HG03103 (cell line): ENCODE results near the gene BACH2.
"Not testable (repeated sequence)": the region's sequence is repeated elsewhere in the genome, so short reads cannot be mapped to it uniquely, and the experiment has no call there.

Experiments
- ATAC-seq: cut with Tn5 transposase; IDR thresholded peaks from one replicate; pipeline ENCODE4 v1.9.1; 2021; ENCODE audit warnings: low read depth; ENCODE audit not compliant: unreplicated experiment

The BACH2 gene

DNA sequence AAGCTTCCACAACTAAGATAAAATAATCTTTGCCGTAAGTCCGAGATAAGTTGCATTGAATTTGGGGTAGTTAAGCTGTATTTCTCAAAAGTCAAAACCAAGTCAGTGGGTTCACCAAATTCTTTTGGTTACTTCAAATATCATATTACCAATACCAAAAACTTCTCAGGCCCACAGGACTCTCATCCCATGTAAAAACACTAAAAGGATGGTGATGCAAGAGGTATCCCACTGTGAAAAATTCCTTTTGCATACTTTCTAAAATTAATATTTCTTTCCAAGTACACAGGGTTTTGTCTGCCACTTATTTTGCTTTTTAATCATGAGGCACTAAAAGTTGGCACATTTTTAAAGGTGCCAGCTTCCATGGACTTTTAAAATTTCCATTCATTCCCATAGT is 251.1 kb downstream of the BACH2 start:
- ATAC-seq = no peak

DNA sequence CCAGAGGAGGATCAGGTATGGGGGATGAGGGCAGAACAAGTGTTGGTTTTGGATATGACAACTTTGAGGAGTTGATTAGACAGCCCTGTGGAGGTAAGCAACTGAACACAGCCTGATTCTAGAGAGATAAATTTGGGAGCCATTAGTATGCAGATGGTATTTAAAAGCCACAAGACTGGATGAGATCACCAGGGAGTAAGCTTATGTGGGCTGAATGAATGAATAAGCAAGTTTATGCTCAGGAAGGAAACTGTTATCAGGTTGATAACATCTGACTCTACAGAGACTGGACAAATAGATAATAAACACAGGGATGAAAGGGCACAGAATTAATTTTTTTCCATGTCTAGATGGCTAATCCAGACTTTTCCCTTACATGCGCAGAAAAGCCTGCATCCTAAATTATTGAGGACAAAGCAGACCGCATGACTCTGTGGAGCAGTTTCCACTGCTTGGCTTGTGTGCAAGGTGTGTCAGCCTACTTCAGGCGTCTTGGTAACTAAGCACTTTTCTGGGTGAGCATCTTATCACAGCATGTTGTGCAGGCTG is 251.7 kb downstream of the BACH2 start:
- no peak for ATAC-seq

DNA sequence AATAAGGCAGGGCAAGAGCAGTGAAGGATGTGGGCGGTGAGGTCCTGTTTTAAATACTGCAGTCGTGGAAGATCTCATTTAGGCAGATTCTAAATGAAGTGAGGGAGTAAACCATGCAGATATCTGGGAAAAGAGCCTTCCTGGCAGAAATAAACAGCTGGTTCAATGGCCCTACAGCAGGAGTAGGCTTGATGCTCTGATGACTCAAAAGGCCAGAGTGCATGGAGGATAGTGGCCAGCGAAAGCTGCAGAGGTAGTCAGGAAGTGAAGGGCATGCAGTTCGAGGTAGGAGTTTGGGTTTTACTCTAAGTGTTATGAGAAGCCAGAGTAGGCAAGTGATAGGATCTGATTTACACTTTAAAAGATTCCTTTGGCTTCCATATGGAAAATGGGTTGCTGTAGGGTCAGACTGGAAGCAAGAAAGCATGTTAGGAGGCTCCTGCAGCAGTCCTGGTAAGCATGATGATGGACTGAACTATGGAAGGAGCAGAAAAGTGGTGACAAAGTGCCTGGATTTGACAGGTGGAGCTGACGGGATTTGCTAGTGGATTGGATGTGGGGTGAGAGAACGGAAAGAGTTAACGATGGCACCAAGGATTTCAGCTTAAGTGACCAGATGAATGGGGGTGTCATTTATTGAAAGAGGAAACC is 252.3 kb downstream of the BACH2 start:
- no peak for ATAC-seq

DNA sequence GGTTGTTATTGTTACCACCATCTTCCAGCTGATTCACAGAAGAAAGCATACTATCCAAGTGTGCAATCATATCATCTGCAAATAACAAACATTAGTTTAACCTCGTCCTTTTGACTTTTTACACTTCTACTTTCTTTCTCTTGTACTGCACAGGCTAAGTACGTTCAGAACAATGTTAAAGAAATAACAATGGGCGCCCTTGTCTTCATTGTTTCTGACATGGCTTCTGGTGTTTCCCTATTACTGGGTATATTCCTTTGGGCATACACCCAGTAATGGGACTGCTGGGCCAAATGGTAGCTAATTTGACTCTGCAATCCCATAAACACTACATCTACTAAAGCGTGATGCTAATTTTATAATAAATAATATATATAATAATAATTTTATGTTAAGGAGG is 255.7 kb downstream of the BACH2 start:
- ATAC-seq = no peak

DNA sequence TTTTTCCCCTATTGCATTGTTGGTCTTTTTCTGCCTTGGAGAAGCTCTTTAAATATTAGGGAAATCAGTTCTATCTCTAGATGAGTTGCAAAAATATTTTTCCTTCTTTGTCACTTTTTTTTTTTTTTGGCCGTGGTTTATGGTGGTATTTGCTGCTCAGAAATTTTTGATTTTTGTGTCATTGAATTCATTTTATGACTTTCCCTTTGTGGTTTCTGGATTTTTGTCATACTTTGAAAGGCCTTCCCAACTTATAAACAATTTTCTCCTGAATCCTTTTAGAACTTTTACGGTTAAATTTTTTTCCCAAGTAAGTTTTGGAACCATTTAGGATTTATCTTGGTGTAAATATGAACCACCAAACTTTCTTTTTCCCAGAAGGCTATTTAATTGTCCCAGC is 256.7 kb downstream of the BACH2 start:
- ATAC-seq = no peak

DNA sequence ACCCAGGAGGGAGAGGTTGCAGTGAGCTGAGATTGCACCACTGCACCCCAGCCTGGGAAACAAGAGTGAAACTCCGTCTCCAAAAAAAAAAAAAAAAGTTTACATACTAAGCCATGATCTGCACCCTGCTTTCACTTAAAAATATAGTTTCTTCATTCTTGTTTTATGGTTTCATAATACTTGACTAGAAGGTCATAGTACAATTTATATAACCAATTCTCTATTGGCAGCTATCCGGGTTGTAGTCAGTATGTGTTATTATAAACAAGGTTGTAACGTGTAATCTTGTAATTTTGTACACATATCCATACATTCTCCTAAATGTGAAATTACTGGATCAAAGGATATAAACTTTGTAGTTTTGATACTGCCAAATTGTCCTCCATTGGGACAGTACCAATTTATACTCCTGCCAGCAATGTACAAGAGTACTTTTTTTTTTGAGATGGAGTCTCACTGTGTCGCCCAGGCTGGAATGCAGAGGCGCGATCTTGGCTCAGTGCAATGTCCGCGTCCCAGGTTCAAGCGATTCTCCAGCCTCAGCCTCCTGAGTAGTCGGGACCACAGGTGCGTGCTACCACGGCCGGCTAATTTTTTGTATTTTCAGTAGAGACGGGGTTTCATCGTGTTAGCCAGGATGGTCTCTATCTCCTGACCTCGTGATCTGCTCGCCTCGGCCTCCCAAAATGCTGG is 257.5 kb downstream of the BACH2 start:
- ATAC-seq = no peak

DNA sequence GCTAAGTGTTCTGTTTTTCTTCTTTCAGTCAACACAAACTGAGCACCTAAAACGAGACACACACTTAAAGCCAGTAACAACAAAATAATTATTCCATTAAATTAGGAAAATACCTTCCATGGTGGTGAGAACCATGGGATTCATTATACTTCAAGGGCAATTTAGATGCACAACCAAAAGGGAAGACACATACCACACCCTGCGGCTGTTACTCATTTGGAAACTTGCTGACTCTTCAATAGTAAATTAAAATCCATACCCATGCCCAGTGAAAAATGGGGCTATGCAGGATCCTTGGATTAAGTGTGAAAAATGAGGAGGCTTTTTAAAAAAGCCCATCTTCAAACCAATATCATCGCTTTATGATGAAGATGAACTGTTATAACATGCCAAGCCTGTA is 259.7 kb downstream of the BACH2 start:
- no peak for ATAC-seq

DNA sequence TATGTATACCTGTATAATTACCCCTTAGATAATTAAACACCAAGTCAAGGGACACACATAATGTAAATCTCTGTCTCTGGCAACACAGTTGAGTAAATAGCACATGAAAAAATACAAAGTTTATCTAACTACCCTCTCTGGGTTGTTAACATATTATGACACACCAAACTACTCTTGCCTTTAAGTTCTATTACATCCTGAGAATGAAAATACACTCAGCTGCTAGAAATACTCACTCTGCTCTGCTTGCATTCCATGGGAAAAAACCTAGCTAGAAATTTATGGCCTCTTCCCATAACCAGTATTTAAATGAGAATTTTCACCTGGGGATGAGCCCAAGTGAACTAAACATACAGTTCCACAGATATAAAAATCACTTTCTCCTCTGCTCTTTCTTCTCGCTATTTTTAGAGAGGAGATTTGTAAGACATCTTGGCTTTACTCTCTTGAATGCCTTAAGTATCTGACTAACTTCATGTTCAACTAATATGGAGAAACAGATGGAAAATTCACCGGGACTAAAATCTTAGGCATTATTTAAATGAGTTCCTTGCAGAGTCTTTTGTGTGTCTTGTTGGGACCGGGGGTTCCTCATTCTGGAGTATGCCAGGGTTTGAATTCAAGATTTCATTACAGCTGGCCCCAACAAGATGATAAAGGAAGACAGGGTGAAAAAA is 261.5 kb downstream of the BACH2 start:
- ATAC-seq = no peak

DNA sequence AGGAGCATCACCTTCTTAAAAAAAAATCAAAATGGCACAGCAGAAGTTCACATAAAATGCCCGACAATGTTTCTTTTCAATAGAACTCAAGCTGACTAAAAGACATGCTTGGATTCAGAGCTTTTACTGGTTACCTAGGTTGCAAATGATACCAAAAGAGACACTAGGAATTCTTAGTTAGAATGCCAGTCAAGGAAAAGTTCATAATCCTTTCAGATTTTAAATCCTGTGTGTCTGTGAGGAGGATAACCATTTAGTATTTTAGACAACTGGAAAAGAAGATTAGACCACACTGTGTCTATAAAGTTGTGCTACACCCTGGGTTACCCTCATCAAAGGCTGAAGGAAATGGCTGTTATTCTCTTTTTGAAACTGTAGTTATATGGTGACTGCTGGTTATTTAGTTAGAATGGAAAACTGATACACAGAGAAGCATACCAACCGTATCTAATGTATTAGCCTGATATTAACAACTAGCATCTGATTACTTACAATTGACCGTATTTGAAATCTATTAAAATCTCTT is 262.8 kb downstream of the BACH2 start:
- ATAC-seq = no peak

DNA sequence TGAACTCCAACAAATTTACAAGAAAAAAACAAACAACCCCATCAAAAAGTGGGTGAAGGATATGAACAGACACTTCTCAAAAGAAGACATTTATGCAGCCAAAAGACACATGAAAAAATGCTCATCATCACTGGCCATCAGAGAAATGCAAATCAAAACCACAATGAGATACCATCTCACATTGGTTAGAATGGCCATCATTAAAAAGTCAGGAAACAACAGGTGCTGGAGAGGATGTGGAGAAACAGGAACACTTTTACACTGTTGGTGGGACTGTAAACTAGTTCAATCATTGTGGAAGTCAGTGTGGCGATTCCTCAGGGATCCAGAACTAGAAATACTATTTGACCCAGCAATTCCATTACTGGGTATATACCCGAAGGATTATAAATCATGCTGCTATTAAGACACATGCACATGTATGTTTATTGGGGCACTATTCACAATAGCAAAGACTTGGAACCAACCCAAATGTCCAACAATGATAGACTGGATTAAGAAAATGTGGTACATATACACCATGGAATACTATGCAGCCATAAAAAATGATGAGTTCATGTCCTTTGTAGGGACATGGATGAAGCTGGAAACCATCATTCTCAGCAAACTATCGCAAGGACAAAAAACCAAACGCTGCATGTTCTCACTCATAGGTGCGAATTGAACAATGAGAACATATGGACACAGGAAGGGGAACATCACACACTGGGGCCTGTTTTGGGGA is 264.0 kb downstream of the BACH2 start:
- not testable (repeated sequence) for ATAC-seq

DNA sequence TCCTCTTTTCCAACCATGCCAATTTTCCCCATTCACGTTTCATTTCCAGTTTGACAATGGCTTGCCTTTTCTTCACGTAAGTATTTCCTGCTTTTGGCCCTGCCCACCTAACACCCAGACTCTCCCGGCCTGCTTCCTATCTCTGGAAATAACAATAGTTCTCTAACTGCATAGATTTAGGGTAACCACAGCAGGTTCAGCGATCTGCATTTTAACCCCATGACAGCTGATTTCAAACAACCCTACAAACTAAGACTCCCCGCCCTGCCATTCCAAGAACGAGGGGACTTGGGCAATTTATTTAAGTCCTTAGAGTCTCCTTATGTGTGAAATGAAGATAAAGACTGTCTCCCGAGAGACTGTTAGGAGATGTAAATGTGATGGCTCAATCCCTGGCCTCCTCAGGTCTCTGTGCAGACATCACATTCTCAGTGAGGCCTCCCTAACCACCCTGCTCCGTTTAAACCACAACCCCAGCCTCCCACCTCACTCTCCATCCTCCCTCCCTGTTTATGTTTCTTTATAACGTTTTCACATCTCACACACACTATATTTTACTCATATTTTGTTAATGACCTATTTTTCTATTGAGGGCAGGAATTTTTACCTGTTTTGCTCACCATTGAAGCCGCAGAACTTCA is 267.5 kb downstream of the BACH2 start:
- ATAC-seq = no peak

DNA sequence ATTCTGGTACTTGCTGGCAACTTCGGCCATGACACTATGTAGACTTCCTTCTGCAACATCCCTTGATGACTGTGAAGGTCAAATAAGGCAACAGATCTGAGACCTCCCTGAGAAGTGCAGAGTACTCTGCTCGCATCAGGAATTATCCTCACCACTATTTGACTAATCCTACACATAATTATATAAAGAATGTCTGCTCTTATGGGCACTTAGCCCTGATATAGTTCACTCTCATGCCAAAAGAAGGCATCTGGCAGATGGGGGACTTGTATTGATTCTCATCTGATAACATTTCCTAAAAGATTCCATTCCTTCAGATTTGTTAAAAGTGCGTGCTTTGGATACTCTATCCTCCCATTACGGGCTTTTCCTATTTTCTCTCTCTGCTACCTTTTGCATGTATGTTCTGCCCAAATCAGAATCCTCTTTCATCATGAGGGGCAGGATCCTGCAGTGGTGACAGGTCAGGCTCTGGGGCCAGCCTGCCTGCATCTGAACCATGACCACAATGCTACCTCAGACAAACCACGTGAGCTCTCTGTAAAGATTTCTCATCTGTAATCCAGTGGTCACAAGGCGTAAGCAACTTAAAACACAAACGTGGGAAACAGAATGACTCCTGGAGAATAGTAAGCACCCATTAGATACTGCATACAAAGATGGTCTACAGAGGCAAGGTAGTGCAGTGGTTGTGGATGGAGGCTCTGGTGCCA is 268.4 kb downstream of the BACH2 start:
- no peak for ATAC-seq

DNA sequence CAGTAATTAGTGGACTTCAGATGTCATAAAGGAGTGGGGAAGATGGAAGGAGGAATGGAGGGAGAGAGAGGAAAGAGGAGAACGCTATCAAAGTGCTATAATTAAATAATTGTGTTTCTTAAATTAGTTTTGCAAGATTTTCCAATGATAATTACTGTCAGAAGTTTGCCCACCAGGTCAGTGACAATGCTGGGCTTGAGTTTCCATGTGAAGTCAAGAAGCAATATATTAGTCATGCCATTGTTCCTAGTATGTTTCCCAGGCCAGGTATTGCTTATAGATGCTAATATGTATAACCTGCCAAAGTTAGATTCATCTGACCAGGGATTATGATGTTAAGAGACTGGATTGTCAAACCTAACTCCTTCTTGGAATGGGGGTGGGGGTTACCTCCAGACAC is 270.4 kb downstream of the BACH2 start:
- no peak for ATAC-seq

DNA sequence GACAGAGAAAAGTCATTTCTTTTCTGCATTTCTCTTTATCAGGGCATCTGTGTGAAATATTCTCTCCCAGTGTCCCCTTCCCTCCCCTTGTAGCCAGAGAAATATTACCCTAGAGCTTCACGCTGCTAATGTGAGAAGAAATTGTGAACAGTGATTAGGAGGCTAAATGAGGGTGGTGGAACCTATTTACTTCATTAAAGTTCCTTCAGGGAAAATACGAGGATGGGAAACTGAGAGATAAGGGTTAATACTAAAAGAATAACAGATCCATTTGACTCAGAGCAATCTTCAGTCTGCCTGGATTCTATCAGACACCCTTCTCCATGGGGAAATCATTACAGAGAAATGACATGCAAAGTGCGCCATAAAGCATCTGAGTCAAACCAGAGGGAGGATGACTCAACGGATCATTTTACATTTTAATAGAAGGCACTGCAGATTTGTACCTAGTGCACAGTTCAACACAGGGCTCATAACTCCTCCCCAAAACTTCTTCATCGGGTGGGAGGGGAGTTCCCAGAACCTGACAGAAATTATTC is 271.1 kb downstream of the BACH2 start:
- no peak for ATAC-seq

DNA sequence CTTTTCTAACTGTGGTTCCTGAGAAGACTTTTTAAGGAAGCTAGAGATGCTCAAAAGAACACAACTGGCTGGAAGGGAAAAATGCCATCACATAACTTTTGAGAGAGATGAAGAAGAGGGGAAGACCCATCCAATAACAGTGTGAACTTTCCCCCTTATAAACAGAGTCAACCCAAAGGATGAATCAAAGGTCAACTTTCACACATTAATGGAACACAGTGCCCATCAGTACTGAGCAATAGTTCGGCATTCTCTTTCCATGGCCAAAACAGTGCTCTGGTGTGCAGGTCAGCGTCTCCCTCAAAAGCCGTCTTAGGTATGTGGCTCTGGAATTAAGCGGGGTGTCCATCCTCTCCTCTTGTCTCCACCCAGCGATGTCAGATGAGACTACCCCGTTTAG is 272.0 kb downstream of the BACH2 start:
- ATAC-seq = no peak

DNA sequence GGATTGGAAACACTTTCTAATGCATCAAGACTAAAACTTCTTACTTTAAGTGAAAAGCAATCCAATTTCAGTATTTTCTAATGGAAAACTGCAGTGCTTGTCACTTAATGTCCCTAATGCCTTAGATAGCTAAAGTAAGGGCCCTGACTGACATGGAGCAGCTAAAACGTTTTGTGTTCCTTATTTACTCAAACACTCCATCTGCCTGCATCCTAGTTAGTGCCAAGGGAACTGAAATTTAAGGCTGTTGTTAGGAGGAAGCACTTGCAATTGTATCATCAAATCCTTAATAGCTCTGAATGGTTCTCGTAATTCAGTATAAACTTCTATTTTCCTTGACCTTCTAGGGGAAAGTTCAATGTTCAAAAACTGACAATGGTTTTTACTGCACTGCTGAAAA is 274.9 kb downstream of the BACH2 start:
- no peak for ATAC-seq

DNA sequence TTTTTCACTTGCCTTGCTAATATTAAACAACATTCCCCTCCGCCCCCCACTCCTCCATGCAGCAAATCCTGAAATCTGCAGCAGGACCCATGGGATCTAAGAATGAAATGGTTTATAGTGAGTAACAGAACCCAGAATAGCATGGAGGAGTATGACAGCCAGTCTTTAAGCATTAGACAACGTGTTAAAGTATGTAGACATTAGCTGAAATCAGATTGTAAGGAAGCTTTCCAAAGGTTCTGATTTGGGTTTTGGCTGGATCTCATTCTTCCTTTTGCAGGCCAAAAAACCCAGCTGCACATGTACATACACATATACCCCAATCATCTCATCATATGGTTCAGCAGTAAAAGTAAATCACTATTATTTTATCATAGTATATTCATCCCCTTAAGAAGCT is 275.9 kb downstream of the BACH2 start:
- no peak for ATAC-seq

DNA sequence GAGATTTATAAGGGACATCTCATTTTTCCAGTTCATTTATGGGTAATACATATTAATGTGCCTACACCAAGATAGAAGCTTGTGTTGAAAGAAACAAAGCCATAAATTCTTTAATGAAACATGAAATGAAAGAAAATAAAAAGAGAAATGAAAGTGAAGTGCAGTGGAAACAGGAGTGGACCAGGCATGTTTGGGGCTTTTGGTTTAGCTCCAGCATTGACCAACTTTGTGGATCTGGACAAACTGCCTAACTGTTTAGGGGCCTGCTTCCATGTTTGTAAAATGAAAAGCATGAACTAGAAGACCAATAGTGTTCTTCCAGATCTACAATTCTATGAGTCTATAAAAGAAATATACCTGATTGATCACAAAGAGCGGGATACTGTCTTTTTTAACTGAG is 277.4 kb downstream of the BACH2 start:
- ATAC-seq = no peak

DNA sequence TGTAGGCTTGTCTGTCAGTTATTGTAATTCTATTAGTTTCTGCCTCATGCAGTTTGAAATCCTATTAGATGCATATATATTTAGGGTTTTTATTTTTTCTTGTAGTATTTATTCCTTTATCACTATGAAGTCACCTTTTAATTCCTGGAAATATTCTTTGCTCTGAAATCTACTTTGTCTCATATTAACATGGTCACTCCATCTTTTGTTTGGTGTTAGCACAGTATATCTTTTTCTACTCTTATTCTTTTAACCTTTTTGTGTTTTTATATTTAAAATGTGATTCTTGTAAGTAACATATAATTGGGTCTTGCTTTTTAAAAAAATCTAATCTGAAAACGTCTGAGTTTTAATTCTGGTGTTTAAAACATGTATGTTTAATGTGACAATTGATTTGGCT is 280.8 kb downstream of the BACH2 start:
- ATAC-seq = no peak
